ENCODE data around the gene C3. TPM values are rescaled to one million over a fixed set of nuclear protein-coding genes. Genes with fewer than 3 reads are reported as not detected.

The C3 gene
- total and polyA plus RNA-seq, 2 experiments from 2014 or later = 5.1 to 17.7 TPM

GRCh38 chr19:6707658-6708018, 12.8 kb downstream of the C3 start:
- peaks cover 10% of the 10 kb centered on the region for H3K27me3 Mint-ChIP-seq (ENCODE audit: insufficient read depth, low read depth, poor library complexity)

More at GRCh38 chr19:6707658-6708018, 12.8 kb downstream of the C3 start:
- Histone ChIP-seq H3K4me2 (no peak overlapping the region), H3K36me3 (ENCODE audit: insufficient read depth) (no peaks in the 10 kb centered on the region), H3K4me1 (ENCODE audit: insufficient read depth) (0 out of 2 replicates have a peak, but pooled peaks cover 2% of the 10 kb centered on the region), H3K27ac (ENCODE audit: low read depth) (no peak overlapping the region), H3K9me2 (ENCODE audit: insufficient read depth) (no peaks in the 10 kb centered on the region), H3K27me3 (ENCODE audit: insufficient read depth) (peaks cover 21% of the 10 kb centered on the region), H3F3A (replicated peaks; ENCODE audit: low read depth) (no peaks in the 10 kb centered on the region), H2AFZ (no peak overlapping the region), H4K20me1 (replicated peaks; ENCODE audit: insufficient read depth) (no peaks in the 10 kb centered on the region), H3K79me2 (replicated peaks; ENCODE audit: insufficient read depth) (no peaks in the 10 kb centered on the region), H3K4me3 (no peak overlapping the region)
- Mint-ChIP-seq H3K4me1 (no peaks in the 10 kb centered on the region), H3K36me3 (ENCODE audit: low read depth) (peaks cover 35% of the 10 kb centered on the region), H3K9me3 (peaks cover 94% of the 10 kb centered on the region), H3K4me3 (no peak overlapping the region), H3K27ac (no peak overlapping the region)
- ATAC-seq (no peak), DNase-seq (ENCODE audit: low spot score) (no peak)
- TF ChIP-seq ZNF114 (CRISPR knock-in tag; IDR thresholded peaks at IDR 0.05) = no peak
- TF ChIP-seq NANOG (IDR thresholded peaks at IDR 0.05; ENCODE audit: borderline replicate concordance) = no peak
- TF ChIP-seq JUNB (IDR thresholded peaks at IDR 0.05; ENCODE audit: unreplicated experiment) = no peak
- no peak for TF ChIP-seq ETS1 (IDR thresholded peaks at IDR 0.05)
- TF ChIP-seq POLR2AphosphoS5 (IDR thresholded peaks at IDR 0.05; ENCODE audit: low read depth) = no peak
- TF ChIP-seq EZH2phosphoT487 (IDR thresholded peaks at IDR 0.05; ENCODE audit: unreplicated experiment) = no peak
- TF ChIP-seq CREB1 (CRISPR knock-in tag; IDR thresholded peaks at IDR 0.05; ENCODE audit: low read depth) = no peak
- no peak for TF ChIP-seq REST (IDR thresholded peaks at IDR 0.05; ENCODE audit: unreplicated experiment)
- no peak for TF ChIP-seq ZNF462 (CRISPR knock-in tag; IDR thresholded peaks at IDR 0.05)
- TF ChIP-seq EZH2 (IDR thresholded peaks at IDR 0.05; ENCODE audit: low read depth, unreplicated experiment) = no peak
- TF ChIP-seq ZNF331 (CRISPR knock-in tag; IDR thresholded peaks at IDR 0.05; ENCODE audit: low read depth) = no peak
- no peak for TF ChIP-seq STAT1 (IDR thresholded peaks at IDR 0.05; ENCODE audit: unreplicated experiment)
- TF ChIP-seq CTCF (conservative IDR thresholded peaks at IDR 0.05; ENCODE audit: low read depth in 2 of 2) = no peak

Measured in GM23338 (cell line).